Astrocyte (in vitro differentiated cells and primary cell): ENCODE data around the gene SLC7A10.

Experiments used
- CTCF ChIP-seq: IDR thresholded peaks from 2 replicates; pipeline ENCODE4 v1.5.1; 2011; ENCODE audit warnings: low read depth, mild to moderate bottlenecking, inconsistent platforms, low read length, moderate library complexity; ENCODE audit not compliant: insufficient read depth
- EZH2 ChIP-seq: IDR thresholded peaks from 2 replicates; pipeline ENCODE4 v1.6.1; 2012; ENCODE audit warnings: mild to moderate bottlenecking, low read length, inconsistent platforms; ENCODE audit not compliant: insufficient read depth

- TF ChIP-seq CTCF (no peak), EZH2 (no peak)
Measured at GRCh38 chr19:33217881-33218280, 7.8 kb downstream of the SLC7A10 start.
